Mesendoderm (in vitro differentiated cells): Measurements from ENCODE around the gene GALNT13.
A peak's percentile ranks its signal among the peaks of the same experiment; 100 is the strongest.

Source experiments
- DNase-seq: peaks from one replicate; pipeline ENCODE4 v3.0.0; 2013
- H2AK5ac ChIP-seq: 2 replicates; pipeline ENCODE4 v1.6.1; 2013; ENCODE audit warnings: low read length, inconsistent platforms
- H2BK120ac ChIP-seq: 2 replicates; pipeline ENCODE4 v1.6.1; 2013; ENCODE audit warnings: low read depth, mild to moderate bottlenecking, low read length, moderate library complexity, mixed read lengths
- H2BK15ac ChIP-seq: replicated peaks from 2 replicates; pipeline ENCODE4 v1.6.1; 2013; ENCODE audit warnings: low read depth, mild to moderate bottlenecking, moderate library complexity
- H2BK5ac ChIP-seq: 2 replicates; pipeline ENCODE4 v1.6.1; 2013; ENCODE audit warnings: low read length, inconsistent platforms
- H3K18ac ChIP-seq: 2 replicates; pipeline ENCODE4 v1.6.1; 2013; ENCODE audit warnings: mild to moderate bottlenecking, low read length, mixed read lengths
- H3K23ac ChIP-seq: one replicate; pipeline ENCODE4 v1.6.1; 2013; ENCODE audit warnings: low read length
- H3K27ac ChIP-seq: 2 replicates; pipeline ENCODE4 v1.5.1; 2013; ENCODE audit warnings: low read depth, mild to moderate bottlenecking, inconsistent platforms, low read length, moderate library complexity
- H3K27me3 ChIP-seq: 2 replicates; pipeline ENCODE4 v1.6.1; 2013; ENCODE audit warnings: low read length, control low read depth, mild to moderate bottlenecking, inconsistent platforms; ENCODE audit not compliant: insufficient read depth, poor library complexity
- H3K36me3 ChIP-seq: 2 replicates; pipeline ENCODE4 v1.6.1; 2013; ENCODE audit warnings: low read length, inconsistent platforms; ENCODE audit not compliant: control insufficient read depth, insufficient read depth
- H3K4ac ChIP-seq: one replicate; pipeline ENCODE4 v1.6.1; 2013; ENCODE audit warnings: low read depth, mild to moderate bottlenecking, low read length, moderate library complexity
- H3K4me1 ChIP-seq: 2 replicates; pipeline ENCODE4 v1.6.1; 2013; ENCODE audit warnings: low read depth, low read length, inconsistent platforms; ENCODE audit not compliant: control insufficient read depth
- H3K4me2 ChIP-seq: 2 replicates; pipeline ENCODE4 v1.6.1; 2013; ENCODE audit warnings: low read length
- H3K4me3 ChIP-seq: 2 replicates; pipeline ENCODE4 v1.5.1; 2013; ENCODE audit warnings: mild to moderate bottlenecking, low read length
- H3K56ac ChIP-seq: one replicate; pipeline ENCODE4 v1.6.1; 2013; ENCODE audit warnings: low read length
- H3K79me1 ChIP-seq: 2 replicates; pipeline ENCODE4 v1.6.1; 2013; ENCODE audit warnings: low read length, inconsistent platforms
- H3K79me2 ChIP-seq: 2 replicates; pipeline ENCODE4 v1.6.1; 2013; ENCODE audit warnings: mild to moderate bottlenecking, low read length; ENCODE audit not compliant: control insufficient read depth, insufficient read depth
- H3K9ac ChIP-seq: 2 replicates; pipeline ENCODE4 v1.6.1; 2013; ENCODE audit warnings: low read length, inconsistent platforms
- H4K5ac ChIP-seq: one replicate; pipeline ENCODE4 v1.6.1; 2013; ENCODE audit warnings: low read length
- H4K8ac ChIP-seq: one replicate; pipeline ENCODE4 v1.6.1; 2013; ENCODE audit warnings: low read depth, mild to moderate bottlenecking, control low read depth, low read length, moderate library complexity
- WGBS: extraction: QIAGEN DNeasy Blood & Tissue Kit; methylation state at CpG from one replicate; pipeline ENCODE4 v1.1.7; 2013; ENCODE audit warnings: low lambda C conversion rate, missing lambda C conversion rate; ENCODE audit not compliant: insufficient coverage; ENCODE audit errors: extremely low coverage; 5-methylcytosine and 5-hydroxymethylcytosine counted together

GALNT13 gene

DNA sequence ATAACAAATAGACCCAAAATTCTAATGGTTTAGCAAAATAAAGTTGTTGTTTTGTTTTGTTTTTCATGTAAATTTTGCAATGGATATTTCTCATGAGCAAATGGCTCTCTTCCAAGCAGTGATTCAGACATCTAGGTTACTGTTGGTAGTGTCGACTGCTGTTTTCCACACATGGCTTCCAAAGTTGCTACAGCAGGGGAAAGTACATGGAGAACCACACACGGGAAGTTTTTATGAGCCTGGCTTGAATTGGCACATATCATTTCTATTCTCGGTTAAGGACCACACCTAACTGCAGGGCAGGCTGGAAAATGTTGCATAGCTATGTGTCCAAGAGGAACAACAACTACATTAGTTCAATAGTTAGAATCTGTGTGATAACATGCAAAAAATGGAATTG is 262.1 kb downstream of the GALNT13 start:
- H3K79me1 ChIP-seq: no peaks in the 10 kb centered on the region
- H3K56ac ChIP-seq: no peak overlapping the region
- H3K23ac ChIP-seq: no peak overlapping the region
- no peak for DNase-seq
- no peak overlapping the region for H2BK120ac ChIP-seq
- no peak overlapping the region for H2AK5ac ChIP-seq
- no peak overlapping the region for H4K8ac ChIP-seq
- no peaks in the 10 kb centered on the region for H3K4me1 ChIP-seq
- H3K4me2 ChIP-seq: no peak overlapping the region
- no peak overlapping the region for H3K4me3 ChIP-seq
- no peak overlapping the region for H3K9ac ChIP-seq
- H2BK15ac ChIP-seq: no peak overlapping the region
- WGBS: no CpG with 5 or more reads among the region's 3 CpGs
- H3K36me3 ChIP-seq: no peaks in the 10 kb centered on the region
- no peak overlapping the region for H4K5ac ChIP-seq
- H3K27me3 ChIP-seq: no peaks in the 10 kb centered on the region
- H2BK5ac ChIP-seq: no peak overlapping the region
- H3K27ac ChIP-seq: no peak overlapping the region
- no peak overlapping the region for H3K18ac ChIP-seq
- no peak overlapping the region for H3K4ac ChIP-seq
- H3K79me2 ChIP-seq: no peaks in the 10 kb centered on the region

DNA sequence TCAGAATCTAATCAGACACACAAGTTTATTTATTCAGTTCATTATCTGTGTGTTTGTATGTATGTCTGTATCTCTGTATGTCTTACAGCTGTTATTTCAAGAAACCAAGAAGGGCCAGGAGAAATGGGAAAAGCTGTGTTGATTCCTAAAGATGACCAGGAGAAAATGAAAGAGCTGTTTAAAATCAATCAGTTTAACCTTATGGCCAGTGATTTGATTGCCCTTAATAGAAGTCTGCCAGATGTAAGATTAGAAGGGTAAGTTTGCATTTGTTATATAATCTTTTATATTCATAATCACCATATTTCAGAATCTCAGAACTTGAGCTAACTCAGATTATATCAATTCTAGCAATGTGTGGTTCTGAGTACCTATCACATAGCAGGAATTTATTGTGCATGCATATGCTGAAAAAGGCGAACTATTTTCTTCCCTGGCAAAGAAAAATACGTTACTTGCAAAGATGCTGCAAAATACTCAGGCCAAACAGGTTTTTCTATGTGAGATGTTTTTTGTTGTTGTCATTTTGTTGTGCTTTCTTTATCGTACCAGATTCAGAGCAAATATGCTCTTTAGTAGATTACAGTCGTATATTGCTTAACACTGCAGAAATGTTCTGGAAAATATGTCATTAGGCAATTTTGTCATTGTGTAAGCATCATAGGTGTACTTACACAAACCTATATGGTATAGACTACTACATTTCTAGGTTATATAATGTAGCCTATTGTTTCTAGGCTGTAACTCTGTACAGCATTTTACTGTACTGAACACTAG is 268.7 kb downstream of the GALNT13 start:
- no peak overlapping the region for H3K4me3 ChIP-seq
- H3K79me1 ChIP-seq: no peaks in the 10 kb centered on the region
- no peak overlapping the region for H3K56ac ChIP-seq
- no peaks in the 10 kb centered on the region for H3K79me2 ChIP-seq
- no CpG with 5 or more reads among the region's 4 CpGs for WGBS
- H3K18ac ChIP-seq: no peak overlapping the region
- no peak overlapping the region for H3K4me2 ChIP-seq
- no peak overlapping the region for H3K9ac ChIP-seq
- H2AK5ac ChIP-seq: no peak overlapping the region
- no peak overlapping the region for H2BK120ac ChIP-seq
- no peak overlapping the region for H3K4ac ChIP-seq
- H3K36me3 ChIP-seq: no peaks in the 10 kb centered on the region
- no peaks in the 10 kb centered on the region for H3K4me1 ChIP-seq
- no peak overlapping the region for H2BK15ac ChIP-seq
- H4K8ac ChIP-seq: no peak overlapping the region
- H3K23ac ChIP-seq: no peak overlapping the region
- no peak for DNase-seq
- H4K5ac ChIP-seq: no peak overlapping the region
- no peaks in the 10 kb centered on the region for H3K27me3 ChIP-seq
- H3K27ac ChIP-seq: no peak overlapping the region
- no peak overlapping the region for H2BK5ac ChIP-seq

DNA sequence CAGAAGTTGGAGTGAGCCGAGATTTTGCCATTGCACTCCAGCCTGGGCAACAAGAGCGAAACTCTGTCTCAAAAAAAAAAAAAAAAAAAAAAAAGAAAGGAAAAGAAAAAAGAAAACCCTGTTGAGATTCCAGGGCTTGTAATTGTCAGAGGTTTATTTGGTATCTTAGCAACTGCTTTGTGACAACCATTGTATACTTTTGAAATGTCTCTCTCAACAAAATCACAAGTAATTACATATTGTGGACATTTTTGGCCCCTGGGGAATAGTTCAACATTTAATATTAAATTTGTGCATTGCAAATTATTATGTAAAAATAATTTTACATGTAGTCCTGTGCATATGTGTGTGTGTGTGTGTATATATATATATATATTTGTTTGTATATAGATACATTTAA is 270.8 kb downstream of the GALNT13 start:
- Histone ChIP-seq H3K27ac (no peak overlapping the region), H3K4me1 (no peaks in the 10 kb centered on the region), H4K5ac (no peak overlapping the region), H2BK120ac (no peak overlapping the region), H3K36me3 (no peaks in the 10 kb centered on the region), H3K4ac (no peak overlapping the region), H4K8ac (no peak overlapping the region), H3K9ac (no peak overlapping the region), H2BK5ac (no peak overlapping the region), H3K79me2 (no peaks in the 10 kb centered on the region), H3K18ac (no peak overlapping the region), H3K4me2 (no peak overlapping the region), H3K56ac (no peak overlapping the region), H3K27me3 (no peaks in the 10 kb centered on the region), H3K23ac (no peak overlapping the region), H2AK5ac (no peak overlapping the region), H3K4me3 (no peak overlapping the region), H3K79me1 (no peaks in the 10 kb centered on the region), H2BK15ac (no peak overlapping the region)
- WGBS: no CpG with 5 or more reads among the region's 2 CpGs
- peak; percentile 35 for DNase-seq

DNA sequence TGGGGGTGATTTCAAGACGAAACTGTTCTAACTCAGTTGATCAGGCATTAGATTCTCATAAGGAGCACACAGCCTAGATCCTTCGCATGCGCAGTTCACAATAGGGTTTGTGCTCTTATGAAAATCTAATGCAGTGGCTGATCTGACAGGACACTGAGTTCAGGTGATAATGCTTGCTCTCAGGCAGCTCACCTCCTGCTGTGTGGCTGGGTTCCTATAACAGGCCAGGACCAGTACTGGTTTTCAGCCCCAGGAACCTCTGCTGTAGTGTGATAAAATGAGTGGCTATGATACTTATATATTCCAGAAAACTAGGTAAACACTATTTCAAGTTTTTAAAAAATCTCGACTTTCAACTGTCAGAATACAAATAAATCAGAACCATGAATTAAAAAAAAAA is 271.4 kb downstream of the GALNT13 start:
- H2BK15ac ChIP-seq: no peak overlapping the region
- no peak overlapping the region for H2AK5ac ChIP-seq
- no peak overlapping the region for H3K27ac ChIP-seq
- no peaks in the 10 kb centered on the region for H3K36me3 ChIP-seq
- no peak overlapping the region for H3K9ac ChIP-seq
- no peak overlapping the region for H3K23ac ChIP-seq
- no peak overlapping the region for H3K4ac ChIP-seq
- no peak overlapping the region for H4K5ac ChIP-seq
- H3K27me3 ChIP-seq: no peaks in the 10 kb centered on the region
- no peak overlapping the region for H4K8ac ChIP-seq
- DNase-seq: peak; percentile 73
- no peak overlapping the region for H3K4me2 ChIP-seq
- H3K79me1 ChIP-seq: no peaks in the 10 kb centered on the region
- no peaks in the 10 kb centered on the region for H3K79me2 ChIP-seq
- no peak overlapping the region for H3K18ac ChIP-seq
- H3K56ac ChIP-seq: no peak overlapping the region
- no peaks in the 10 kb centered on the region for H3K4me1 ChIP-seq
- H2BK120ac ChIP-seq: no peak overlapping the region
- no peak overlapping the region for H2BK5ac ChIP-seq
- no CpG with 5 or more reads among the region's 4 CpGs for WGBS
- H3K4me3 ChIP-seq: no peak overlapping the region

DNA sequence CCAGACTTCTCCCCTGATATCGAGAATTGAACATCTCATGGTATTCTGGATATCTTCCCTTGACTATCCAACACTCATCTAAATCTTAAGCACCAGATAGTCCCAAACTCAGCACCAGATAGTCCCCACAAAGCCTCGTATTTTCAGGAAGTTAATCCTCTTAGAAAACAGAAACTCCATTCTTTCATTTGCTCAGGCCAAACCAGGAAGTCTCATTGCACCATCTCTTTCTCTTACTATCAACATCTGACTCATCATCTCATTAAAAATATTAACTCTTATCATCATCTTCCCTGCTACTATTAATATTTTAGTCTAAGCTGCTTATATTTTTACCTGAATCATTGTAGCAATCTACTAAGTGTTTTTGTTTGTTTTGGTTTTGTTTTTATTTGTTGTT is 286.4 kb downstream of the GALNT13 start:
- Histone ChIP-seq H4K5ac (no peak overlapping the region), H3K9ac (no peak overlapping the region), H3K36me3 (no peaks in the 10 kb centered on the region), H3K56ac (no peak overlapping the region), H3K4me3 (no peak overlapping the region), H3K23ac (no peak overlapping the region), H3K18ac (no peak overlapping the region), H3K27me3 (no peaks in the 10 kb centered on the region), H3K27ac (no peak overlapping the region), H2AK5ac (no peak overlapping the region), H3K79me1 (no peaks in the 10 kb centered on the region), H3K4me2 (no peak overlapping the region), H3K4me1 (no peaks in the 10 kb centered on the region), H3K4ac (no peak overlapping the region), H2BK15ac (no peak overlapping the region), H3K79me2 (no peaks in the 10 kb centered on the region), H4K8ac (no peak overlapping the region), H2BK5ac (no peak overlapping the region), H2BK120ac (no peak overlapping the region)
- WGBS: no CpG with 5 or more reads among the region's 2 CpGs
- DNase-seq: no peak

DNA sequence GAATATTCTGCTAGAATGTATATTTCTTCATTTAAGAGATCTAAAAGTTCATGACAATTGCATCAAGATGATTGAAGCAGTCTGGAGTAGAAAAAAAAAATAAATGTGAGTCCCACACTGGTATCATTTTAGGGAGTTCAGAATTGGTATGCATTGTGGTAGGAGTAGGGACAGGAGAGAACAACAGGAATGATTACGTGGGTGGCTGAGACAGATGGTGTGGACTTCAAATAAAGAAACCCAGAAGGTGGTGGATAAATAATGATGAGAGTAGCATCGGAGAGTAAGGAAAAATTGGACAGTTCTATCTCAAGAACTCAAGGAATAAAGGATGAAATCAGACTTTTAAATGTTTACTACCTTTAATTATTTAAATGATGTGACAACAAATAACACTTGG is 289.6 kb downstream of the GALNT13 start:
- H3K4me2 ChIP-seq: no peak overlapping the region
- no peaks in the 10 kb centered on the region for H3K79me2 ChIP-seq
- H3K9ac ChIP-seq: no peak overlapping the region
- no peak overlapping the region for H2BK15ac ChIP-seq
- H3K27me3 ChIP-seq: no peaks in the 10 kb centered on the region
- H3K4me1 ChIP-seq: no peaks in the 10 kb centered on the region
- H4K8ac ChIP-seq: no peak overlapping the region
- H3K23ac ChIP-seq: no peak overlapping the region
- no peaks in the 10 kb centered on the region for H3K36me3 ChIP-seq
- no peak overlapping the region for H3K18ac ChIP-seq
- no CpG with 5 or more reads among the region's 2 CpGs for WGBS
- H3K4me3 ChIP-seq: no peak overlapping the region
- H3K27ac ChIP-seq: no peak overlapping the region
- no peak overlapping the region for H2AK5ac ChIP-seq
- no peak overlapping the region for H3K4ac ChIP-seq
- no peaks in the 10 kb centered on the region for H3K79me1 ChIP-seq
- no peak overlapping the region for H2BK5ac ChIP-seq
- H4K5ac ChIP-seq: no peak overlapping the region
- H2BK120ac ChIP-seq: no peak overlapping the region
- DNase-seq: no peak
- no peak overlapping the region for H3K56ac ChIP-seq
